ENCODE results near the gene EPB41L4A. TPM values are rescaled to one million over a fixed set of nuclear protein-coding genes. Genes with fewer than 3 reads are reported as not detected.
"Not testable (repeated sequence)": the region's sequence is repeated elsewhere in the genome, so short reads cannot be mapped to it uniquely, and the experiment has no call there.

The EPB41L4A gene
- total and polyA plus RNA-seq, 2 experiments from 2014 or later, result 9.5 to 12.9 TPM

- no peak overlapping the region for H3K27ac ChIP-seq
- no peaks in the 10 kb centered on the region for H3K4me1 ChIP-seq (ENCODE audit: insufficient read depth)
- whole genome bisulfite sequencing (ENCODE audit: low lambda C conversion rate, missing lambda C conversion rate), result 78% methylated on average over 6 of the region's 6 CpGs
- H3K79me2 ChIP-seq, result no peaks in the 10 kb centered on the region
- DNase-seq (ENCODE audit: low spot score), result no peak
- H3K36me3 ChIP-seq (replicated peaks; ENCODE audit: insufficient read depth, low read depth), result no peaks in the 10 kb centered on the region
- no peaks in the 10 kb centered on the region for H4K20me1 ChIP-seq (ENCODE audit: insufficient read depth, poor library complexity, severe bottlenecking)
- no peak for TF ChIP-seq EZH2phosphoT487 (IDR thresholded peaks at IDR 0.05; ENCODE audit: low read depth, severe bottlenecking, unreplicated experiment)
- TF ChIP-seq, protein P1, sequence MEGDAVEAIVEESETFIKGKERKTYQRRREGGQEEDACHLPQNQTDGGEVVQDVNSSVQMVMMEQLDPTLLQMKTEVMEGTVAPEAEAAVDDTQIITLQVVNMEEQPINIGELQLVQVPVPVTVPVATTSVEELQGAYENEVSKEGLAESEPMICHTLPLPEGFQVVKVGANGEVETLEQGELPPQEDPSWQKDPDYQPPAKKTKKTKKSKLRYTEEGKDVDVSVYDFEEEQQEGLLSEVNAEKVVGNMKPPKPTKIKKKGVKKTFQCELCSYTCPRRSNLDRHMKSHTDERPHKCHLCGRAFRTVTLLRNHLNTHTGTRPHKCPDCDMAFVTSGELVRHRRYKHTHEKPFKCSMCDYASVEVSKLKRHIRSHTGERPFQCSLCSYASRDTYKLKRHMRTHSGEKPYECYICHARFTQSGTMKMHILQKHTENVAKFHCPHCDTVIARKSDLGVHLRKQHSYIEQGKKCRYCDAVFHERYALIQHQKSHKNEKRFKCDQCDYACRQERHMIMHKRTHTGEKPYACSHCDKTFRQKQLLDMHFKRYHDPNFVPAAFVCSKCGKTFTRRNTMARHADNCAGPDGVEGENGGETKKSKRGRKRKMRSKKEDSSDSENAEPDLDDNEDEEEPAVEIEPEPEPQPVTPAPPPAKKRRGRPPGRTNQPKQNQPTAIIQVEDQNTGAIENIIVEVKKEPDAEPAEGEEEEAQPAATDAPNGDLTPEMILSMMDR (IDR thresholded peaks at IDR 0.05; ENCODE audit: poor library complexity), result no peak
- TF ChIP-seq EZH2 (IDR thresholded peaks at IDR 0.05; ENCODE audit: borderline replicate concordance), result no peak
- H2AFZ ChIP-seq, result no peak overlapping the region
- H3K9me3 ChIP-seq (ENCODE audit: low read depth), result no peaks in the 10 kb centered on the region
- H3K4me2 ChIP-seq, result no peak overlapping the region
- H3K9me2 ChIP-seq (replicated peaks; ENCODE audit: insufficient read depth), result no peaks in the 10 kb centered on the region
- H3K4me3 ChIP-seq, result no peak overlapping the region
- H3K27me3 ChIP-seq, result no peaks in the 10 kb centered on the region
Observed at GRCh38 chr5:112445626-112446350, 26.7 kb upstream of the EPB41L4A start.

- H3K4me1 ChIP-seq (ENCODE audit: insufficient read depth); DNase-seq (ENCODE audit: low spot score); H3K27ac ChIP-seq; H2AFZ ChIP-seq; H3K27me3 ChIP-seq; H3K4me3 ChIP-seq; H3K36me3 ChIP-seq (replicated peaks; ENCODE audit: insufficient read depth, low read depth); H3K9me2 ChIP-seq (replicated peaks; ENCODE audit: insufficient read depth); H4K20me1 ChIP-seq (ENCODE audit: insufficient read depth, poor library complexity, severe bottlenecking); H3K4me2 ChIP-seq; H3K79me2 ChIP-seq; H3K9me3 ChIP-seq (ENCODE audit: low read depth): not testable (repeated sequence)
- WGBS (ENCODE audit: low lambda C conversion rate, missing lambda C conversion rate), result 96% methylated on average over 12 of the region's 12 CpGs
Observed at GRCh38 chr5:112443932-112444331, 24.9 kb upstream of the EPB41L4A start.

GRCh38 chr5:112440031-112440430 lies 21.0 kb upstream of the EPB41L4A start:
- Histone ChIP-seq H3K27ac (no peak overlapping the region), H3K4me2 (no peak overlapping the region), H3K79me2 (no peaks in the 10 kb centered on the region), H4K20me1 (ENCODE audit: insufficient read depth, poor library complexity, severe bottlenecking) (no peaks in the 10 kb centered on the region), H3K27me3 (no peaks in the 10 kb centered on the region), H2AFZ (no peak overlapping the region), H3K9me3 (ENCODE audit: low read depth) (no peaks in the 10 kb centered on the region), H3K9me2 (replicated peaks; ENCODE audit: insufficient read depth) (no peaks in the 10 kb centered on the region), H3K4me3 (no peak overlapping the region), H3K36me3 (replicated peaks; ENCODE audit: insufficient read depth, low read depth) (no peaks in the 10 kb centered on the region), H3K4me1 (ENCODE audit: insufficient read depth) (no peaks in the 10 kb centered on the region)
- DNase-seq (ENCODE audit: low spot score), result no peak
- 87% methylated on average over 2 of the region's 2 CpGs for WGBS (ENCODE audit: low lambda C conversion rate, missing lambda C conversion rate)
- TF ChIP-seq EZH2 (IDR thresholded peaks at IDR 0.05; ENCODE audit: borderline replicate concordance) (no peak), EZH2phosphoT487 (IDR thresholded peaks at IDR 0.05; ENCODE audit: low read depth, severe bottlenecking, unreplicated experiment) (no peak)
- TF ChIP-seq, protein P1 (IDR thresholded peaks at IDR 0.05; ENCODE audit: poor library complexity), result no peak

- no peaks in the 10 kb centered on the region for H3K9me3 ChIP-seq (ENCODE audit: low read depth)
- H3K4me2 ChIP-seq, result no peak overlapping the region
Observed at GRCh38 chr5:112436144-112436543, 17.1 kb upstream of the EPB41L4A start.

More at GRCh38 chr5:112436144-112436543, 17.1 kb upstream of the EPB41L4A start:
- DNase-seq (ENCODE audit: low spot score), result no peak
- TF ChIP-seq EZH2phosphoT487 (IDR thresholded peaks at IDR 0.05; ENCODE audit: low read depth, severe bottlenecking, unreplicated experiment) (no peak), EZH2 (IDR thresholded peaks at IDR 0.05; ENCODE audit: borderline replicate concordance) (no peak)
- TF ChIP-seq, protein P1 (IDR thresholded peaks at IDR 0.05; ENCODE audit: poor library complexity), result no peak
- Histone ChIP-seq H2AFZ (no peak overlapping the region), H3K4me1 (ENCODE audit: insufficient read depth) (no peaks in the 10 kb centered on the region), H3K27ac (no peak overlapping the region), H3K27me3 (no peaks in the 10 kb centered on the region), H3K79me2 (no peaks in the 10 kb centered on the region), H3K4me3 (no peak overlapping the region), H4K20me1 (ENCODE audit: insufficient read depth, poor library complexity, severe bottlenecking) (no peaks in the 10 kb centered on the region), H3K36me3 (replicated peaks; ENCODE audit: insufficient read depth, low read depth) (no peaks in the 10 kb centered on the region), H3K9me2 (replicated peaks; ENCODE audit: insufficient read depth) (no peaks in the 10 kb centered on the region)
- 69% methylated on average over 2 of the region's 2 CpGs for WGBS (ENCODE audit: low lambda C conversion rate, missing lambda C conversion rate)
